ENCODE data around the gene FN1.

GRCh38 chr2:215435280-215435869 lies 493 bp downstream of the FN1 start:
- TF ChIP-seq CTCF (IDR thresholded peaks at IDR 0.05) (no peak), YY1 (IDR thresholded peaks at IDR 0.05; ENCODE audit: low read depth) (no peak), RFX5 (IDR thresholded peaks at IDR 0.05; ENCODE audit: low read length) (no peak), NRF1 (IDR thresholded peaks at IDR 0.05; ENCODE audit: low read depth, low read length) (no peak), NFIC (IDR thresholded peaks at IDR 0.05; ENCODE audit: borderline replicate concordance) (no peak), FOSL2 (IDR thresholded peaks at IDR 0.05; ENCODE audit: borderline replicate concordance, low read depth) (no peak), POLR2AphosphoS5 (IDR thresholded peaks at IDR 0.05; ENCODE audit: low read depth, low read length) (no peak), EP300 (IDR thresholded peaks at IDR 0.05; ENCODE audit: borderline replicate concordance in 1 of 2, low read depth in 1 of 2, low read length in 1 of 2) (no peak; a peak in 1 of 4 replicates), ZBTB33 (IDR thresholded peaks at IDR 0.05; ENCODE audit: borderline replicate concordance, low read depth) (no peak)

Measured in SK-N-SH (cell line).